GM12873 (cell line): ENCODE data around the gene NELFB.

ENCODE experiments used
- TF ChIP-seq, protein P1 (sequence below): IDR thresholded peaks from 2 replicates; pipeline ENCODE4 v1.5.1; 2012; ENCODE audit warnings: low read depth, mild to moderate bottlenecking, moderate library complexity, low read length, control low read depth; ENCODE audit not compliant: insufficient read depth; ENCODE audit errors: missing control alignments

Gene NELFB

DNA sequence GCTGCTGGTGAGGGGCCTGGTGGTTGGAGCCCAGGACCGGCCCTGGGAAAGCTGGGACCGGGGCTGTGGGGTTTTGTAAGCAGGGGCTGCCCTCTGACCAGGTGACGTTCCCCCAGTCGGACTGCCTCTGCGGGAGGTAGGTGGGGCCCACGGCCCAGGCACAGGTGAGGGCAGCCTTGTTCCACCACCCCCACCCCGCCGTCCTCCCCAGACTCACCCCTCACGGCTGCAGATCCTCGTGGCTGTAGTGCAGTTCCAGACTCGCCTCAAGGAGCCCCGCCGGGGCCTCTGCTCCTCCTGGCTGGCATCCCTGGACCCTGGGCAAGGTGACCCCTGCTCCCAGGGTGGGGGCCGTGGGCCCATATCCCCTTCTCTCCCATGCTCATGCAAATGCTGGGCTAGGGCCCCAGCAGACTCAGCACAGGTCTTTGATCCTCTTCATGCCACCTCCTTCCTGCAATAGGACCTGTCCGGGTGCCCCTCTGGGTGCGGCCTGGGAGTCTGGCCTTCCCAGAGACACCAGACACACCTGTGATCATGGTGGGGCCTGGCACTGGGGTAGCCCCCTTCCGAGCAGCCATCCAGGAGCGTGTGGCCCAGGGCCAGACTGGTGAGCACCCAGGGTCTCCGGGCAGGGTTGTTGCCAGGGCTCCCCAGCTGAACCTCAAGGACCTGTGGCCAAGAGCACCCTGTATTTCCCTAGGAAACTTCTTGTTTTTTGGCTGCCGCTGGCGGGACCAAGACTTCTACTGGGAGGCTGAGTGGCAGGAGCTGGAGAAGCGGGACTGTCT is 39.7 kb upstream of the NELFB start:
- TF ChIP-seq, protein P1, sequence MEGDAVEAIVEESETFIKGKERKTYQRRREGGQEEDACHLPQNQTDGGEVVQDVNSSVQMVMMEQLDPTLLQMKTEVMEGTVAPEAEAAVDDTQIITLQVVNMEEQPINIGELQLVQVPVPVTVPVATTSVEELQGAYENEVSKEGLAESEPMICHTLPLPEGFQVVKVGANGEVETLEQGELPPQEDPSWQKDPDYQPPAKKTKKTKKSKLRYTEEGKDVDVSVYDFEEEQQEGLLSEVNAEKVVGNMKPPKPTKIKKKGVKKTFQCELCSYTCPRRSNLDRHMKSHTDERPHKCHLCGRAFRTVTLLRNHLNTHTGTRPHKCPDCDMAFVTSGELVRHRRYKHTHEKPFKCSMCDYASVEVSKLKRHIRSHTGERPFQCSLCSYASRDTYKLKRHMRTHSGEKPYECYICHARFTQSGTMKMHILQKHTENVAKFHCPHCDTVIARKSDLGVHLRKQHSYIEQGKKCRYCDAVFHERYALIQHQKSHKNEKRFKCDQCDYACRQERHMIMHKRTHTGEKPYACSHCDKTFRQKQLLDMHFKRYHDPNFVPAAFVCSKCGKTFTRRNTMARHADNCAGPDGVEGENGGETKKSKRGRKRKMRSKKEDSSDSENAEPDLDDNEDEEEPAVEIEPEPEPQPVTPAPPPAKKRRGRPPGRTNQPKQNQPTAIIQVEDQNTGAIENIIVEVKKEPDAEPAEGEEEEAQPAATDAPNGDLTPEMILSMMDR, result no peak

DNA sequence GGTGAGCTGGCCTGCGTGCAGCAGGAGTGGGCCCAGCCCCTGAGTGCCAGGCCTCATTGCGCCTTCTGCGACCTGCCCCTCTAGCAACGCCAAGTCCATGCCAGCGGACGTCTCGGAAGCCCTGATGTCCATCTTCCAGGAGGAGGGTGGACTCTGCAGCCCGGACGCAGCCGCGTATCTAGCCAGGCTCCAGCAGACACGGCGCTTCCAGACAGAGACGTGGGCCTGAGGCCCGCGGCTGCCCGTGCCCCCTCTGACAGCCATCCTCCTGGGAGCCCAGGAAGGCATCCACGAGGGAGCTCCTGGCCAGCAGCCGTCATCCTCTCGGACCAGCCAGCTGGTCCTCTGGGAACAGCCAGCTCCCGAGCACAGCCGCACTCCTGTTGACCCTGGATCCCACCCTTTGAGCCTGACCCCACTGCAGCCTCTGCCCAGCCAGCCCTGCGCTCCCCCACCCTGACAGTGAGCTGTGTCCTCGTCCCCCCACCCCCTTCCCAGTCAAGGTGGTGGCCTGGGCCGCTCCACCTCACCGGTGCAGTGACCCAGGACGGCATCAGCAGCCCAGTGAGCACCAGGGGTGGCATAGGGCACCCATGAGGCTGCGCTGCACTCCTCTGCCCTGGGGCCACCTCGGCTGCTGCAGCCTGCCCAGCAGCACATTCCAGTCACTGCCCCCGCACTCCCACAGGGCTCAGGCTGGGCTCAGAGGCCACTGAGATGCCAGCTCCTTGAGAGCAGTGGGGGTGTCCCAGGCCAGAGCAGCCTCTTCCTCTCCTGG is 38.8 kb upstream of the NELFB start:
- TF ChIP-seq, protein P1, result no peak

DNA sequence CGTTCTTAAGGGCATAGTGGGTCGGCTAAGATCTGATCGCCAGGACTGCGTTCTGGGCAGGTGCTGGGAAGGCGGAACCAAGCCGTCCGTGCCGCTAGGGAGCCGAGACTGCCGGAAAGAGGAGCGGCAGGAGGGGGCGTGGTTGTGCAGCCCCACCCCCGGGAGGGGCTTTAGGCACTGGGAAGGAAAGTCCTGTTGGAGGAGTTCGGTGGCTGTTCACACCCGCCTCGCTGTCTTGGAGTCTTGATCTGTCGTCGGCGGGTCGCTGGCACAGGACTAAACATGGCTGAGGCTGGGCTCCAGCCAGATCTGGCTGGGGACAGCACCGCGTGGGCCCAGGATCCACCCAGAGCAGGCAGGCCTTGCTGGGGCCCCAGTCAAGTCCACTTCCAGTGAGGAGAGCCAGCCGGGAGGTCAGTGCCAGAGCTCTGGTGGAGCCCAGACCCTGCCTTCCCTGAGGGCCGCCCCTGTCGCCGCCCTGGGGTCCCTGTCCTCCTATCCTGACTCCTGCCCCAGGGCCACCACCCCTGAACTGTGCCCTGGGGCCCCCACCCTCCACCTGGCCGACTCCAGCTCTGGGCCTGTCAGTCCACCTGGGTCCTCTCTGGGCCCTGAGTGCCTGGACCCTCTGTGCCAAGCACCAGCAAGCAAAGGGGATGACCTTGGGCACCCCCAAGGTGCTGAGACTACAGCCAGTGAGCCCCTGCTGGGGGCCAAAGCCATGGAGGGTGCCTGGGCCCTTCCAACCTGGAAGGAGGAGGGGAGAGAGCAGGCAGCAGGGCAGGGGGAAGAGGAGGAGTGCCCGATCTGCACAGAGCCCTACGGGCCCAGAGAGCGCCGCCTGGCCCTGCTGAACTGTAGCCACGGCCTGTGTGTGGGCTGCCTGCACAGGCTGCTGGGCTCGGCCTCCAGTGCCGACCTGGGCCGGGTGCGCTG is 37.6 kb upstream of the NELFB start:
- TF ChIP-seq, protein P1, result no peak

DNA sequence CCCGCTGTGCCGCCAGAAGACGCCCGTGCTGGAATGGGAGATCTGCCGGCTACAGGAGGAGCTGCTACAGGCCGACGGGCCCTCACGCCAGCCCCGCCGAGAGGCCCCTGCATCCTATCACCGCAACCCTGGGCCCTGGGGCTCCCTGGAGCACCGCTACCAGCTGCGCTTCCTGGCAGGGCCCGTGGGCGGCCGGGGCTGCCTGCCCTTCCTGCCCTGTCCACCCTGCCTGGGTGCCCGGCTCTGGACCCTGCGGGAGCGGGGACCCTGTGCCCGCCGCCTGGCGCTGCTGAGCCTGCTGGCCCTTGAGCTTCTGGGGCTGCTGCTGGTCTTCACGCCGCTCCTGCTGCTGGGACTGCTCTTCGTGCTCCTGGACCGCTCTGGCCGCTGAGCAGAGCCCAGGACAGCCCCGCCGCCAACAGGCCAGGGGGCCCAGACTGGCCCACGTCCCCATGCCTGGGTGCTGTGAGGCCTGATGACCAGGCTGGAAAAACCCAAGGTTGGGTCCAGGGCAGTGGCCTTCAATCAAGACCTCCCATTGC is 36.8 kb upstream of the NELFB start:
- TF ChIP-seq, protein P1, result no peak

DNA sequence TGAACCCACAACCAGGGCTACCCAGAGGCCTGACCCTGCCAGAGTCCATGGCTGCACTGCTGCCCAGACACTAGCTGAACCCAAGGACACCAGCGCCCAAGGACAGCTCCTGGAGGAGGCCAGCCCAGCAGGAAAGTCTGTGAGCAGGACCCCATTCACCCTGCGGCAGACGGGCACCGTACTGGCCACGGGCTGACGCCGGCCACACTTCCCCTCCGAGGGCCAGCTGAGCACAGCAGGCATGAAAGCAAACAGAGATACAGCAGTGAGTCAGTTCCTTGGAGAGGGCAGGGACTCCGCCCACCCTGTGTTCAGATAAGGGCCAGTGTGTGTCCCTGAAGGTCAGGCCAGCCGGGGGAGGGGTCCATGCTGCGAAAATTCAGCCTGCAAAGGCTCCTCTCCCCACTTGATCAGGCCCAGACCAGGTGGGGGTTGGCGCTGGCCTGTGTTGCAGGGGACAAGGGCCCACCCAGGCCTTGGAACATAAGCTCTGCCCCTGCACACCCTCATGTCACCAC is 36.3 kb upstream of the NELFB start:
- TF ChIP-seq, protein P1, result no peak

DNA sequence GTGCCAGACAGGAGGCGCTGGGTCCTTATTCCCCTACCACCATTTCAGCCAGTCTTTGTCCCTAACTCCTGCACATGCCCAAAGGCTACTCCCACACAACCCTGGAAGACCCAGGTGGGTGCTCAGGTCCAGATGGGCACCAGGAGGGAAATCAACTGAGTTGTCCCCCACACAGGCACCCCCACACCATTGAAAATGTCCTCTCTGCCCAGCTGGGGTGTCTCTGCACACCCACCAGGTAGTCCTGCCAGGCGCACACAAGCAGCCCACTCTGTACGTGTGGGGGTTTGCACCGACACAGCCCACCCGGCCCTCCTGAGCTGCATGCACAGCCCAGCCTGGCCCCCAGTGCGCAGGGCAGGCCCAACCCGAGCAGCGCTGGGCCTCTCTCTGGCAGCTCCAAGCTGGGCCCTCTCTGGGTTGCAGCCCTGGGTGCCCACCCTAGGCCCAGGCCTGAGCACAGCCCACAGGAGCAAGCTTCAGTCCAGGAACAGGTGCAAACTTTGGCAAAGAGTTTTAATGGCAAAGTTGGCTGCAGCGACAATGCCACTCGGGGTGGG is 35.3 kb upstream of the NELFB start:
- TF ChIP-seq, protein P1, result no peak
